HFFc6 (cell line): ENCODE measurements around the gene DDX39B. TPM values are rescaled to one million over a fixed set of nuclear protein-coding genes. Genes with fewer than 3 reads are reported as not detected.
A peak's percentile ranks its signal among the peaks of the same experiment; 100 is the strongest.
"Not testable (repeated sequence)": the region's sequence is repeated elsewhere in the genome, so short reads cannot be mapped to it uniquely, and the experiment has no call there.

Experiments used
- DNase-seq: peaks from one replicate; pipeline ENCODE4 v3.0.0-alpha.2; 2018
- H3K27ac Mint-ChIP-seq: 2 replicates; pipeline ENCODE4 v1.8.0; 2020; ENCODE audit warnings: mild to moderate bottlenecking, mixed read lengths
- H3K27me3 Mint-ChIP-seq: 2 replicates; pipeline ENCODE4 v1.8.0; 2021; ENCODE audit warnings: mild to moderate bottlenecking, moderate library complexity, mixed read lengths; ENCODE audit not compliant: insufficient read depth
- H3K36me3 Mint-ChIP-seq: 2 replicates; pipeline ENCODE4 v1.8.0; 2021; ENCODE audit warnings: low read depth, mixed read lengths
- H3K4me1 Mint-ChIP-seq: 2 replicates; pipeline ENCODE4 v1.8.0; 2020; ENCODE audit warnings: low read depth, mixed read lengths
- H3K4me3 Mint-ChIP-seq: 2 replicates; pipeline ENCODE4 v1.8.0; 2020; ENCODE audit warnings: mild to moderate bottlenecking, moderate library complexity, mixed read lengths
- H3K9me3 Mint-ChIP-seq: 2 replicates; pipeline ENCODE4 v1.8.0; 2020; ENCODE audit warnings: mild to moderate bottlenecking, mixed read lengths
- total RNA-seq, 6 experiments: library from RNA; stranded (reverse); fragmentation: NEBNext Ultra II Directional; extraction: Animal tissue kit (Norgen Biotek cat#: 25700); gene quantifications; 2 replicates in 1 of 6; 3 replicates in 5 of 6; pipeline ENCODE4 v1.2.3, GENCODE V29; 2021
- TF ChIP-seq, protein P1 (sequence below): fragments of 200-600 bp; sonication (generic); IDR thresholded peaks from 2 replicates; pipeline ENCODE4 v1.5.0; 2021; ENCODE audit warnings: antibody characterized with exemption, mild to moderate bottlenecking

The DDX39B gene
- total RNA-seq, 6 experiments from 2014 or later, result 312 to 380 (median 358) TPM

DNA sequence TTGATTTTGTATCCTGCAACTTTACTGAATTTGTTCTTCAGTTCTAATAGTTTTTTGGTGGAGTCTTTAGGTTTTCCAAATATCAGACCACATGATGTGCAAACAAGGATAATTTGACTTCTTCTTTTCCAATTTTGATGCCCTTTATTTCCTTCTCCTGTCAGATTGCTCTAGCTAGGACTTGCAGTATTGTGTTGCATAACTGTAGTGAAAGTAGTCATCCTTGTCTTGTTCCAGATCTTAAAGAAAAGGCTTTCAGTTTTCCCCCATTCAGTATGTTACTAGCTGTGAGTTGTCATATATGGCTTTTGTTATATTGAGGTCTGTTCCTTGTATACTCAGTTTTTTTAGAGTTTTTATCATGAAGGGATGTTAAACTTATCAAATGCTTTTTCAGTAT is 39.2 kb downstream of the DDX39B start:
- H3K4me1 Mint-ChIP-seq, result peaks cover 29% of the 10 kb centered on the region
- no peaks in the 10 kb centered on the region for H3K9me3 Mint-ChIP-seq
- H3K27me3 Mint-ChIP-seq, result no peaks in the 10 kb centered on the region; the same call in 1 of the 2 replicates
- no peak for DNase-seq
- H3K27ac Mint-ChIP-seq, result no peak overlapping the region
- H3K4me3 Mint-ChIP-seq, result no peak overlapping the region
- TF ChIP-seq, protein P1, sequence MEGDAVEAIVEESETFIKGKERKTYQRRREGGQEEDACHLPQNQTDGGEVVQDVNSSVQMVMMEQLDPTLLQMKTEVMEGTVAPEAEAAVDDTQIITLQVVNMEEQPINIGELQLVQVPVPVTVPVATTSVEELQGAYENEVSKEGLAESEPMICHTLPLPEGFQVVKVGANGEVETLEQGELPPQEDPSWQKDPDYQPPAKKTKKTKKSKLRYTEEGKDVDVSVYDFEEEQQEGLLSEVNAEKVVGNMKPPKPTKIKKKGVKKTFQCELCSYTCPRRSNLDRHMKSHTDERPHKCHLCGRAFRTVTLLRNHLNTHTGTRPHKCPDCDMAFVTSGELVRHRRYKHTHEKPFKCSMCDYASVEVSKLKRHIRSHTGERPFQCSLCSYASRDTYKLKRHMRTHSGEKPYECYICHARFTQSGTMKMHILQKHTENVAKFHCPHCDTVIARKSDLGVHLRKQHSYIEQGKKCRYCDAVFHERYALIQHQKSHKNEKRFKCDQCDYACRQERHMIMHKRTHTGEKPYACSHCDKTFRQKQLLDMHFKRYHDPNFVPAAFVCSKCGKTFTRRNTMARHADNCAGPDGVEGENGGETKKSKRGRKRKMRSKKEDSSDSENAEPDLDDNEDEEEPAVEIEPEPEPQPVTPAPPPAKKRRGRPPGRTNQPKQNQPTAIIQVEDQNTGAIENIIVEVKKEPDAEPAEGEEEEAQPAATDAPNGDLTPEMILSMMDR, result no peak
- H3K36me3 Mint-ChIP-seq, result peaks cover 13% of the 10 kb centered on the region; the same call in 1 of the 2 replicates

DNA sequence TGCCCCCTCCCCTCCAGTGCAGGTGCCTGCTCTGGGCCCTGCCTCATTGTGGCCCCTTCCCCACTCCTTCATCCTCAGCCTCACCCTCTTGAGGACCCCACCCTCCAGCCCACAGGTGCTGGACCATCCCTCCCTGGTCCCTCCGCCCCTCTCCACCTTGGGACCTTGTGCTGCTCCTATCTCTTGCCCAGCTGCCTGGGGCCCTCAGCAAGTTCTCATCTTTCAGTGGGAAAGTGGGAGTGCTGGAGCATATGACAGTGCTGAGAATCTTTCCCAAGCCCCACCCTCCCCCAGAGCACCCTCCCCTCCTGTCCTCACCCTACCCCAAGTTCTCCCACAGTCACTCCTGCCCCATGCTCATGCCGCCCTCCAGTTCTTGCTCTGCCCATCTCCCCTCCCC is 42.2 kb downstream of the DDX39B start:
- not testable (repeated sequence) for H3K36me3 Mint-ChIP-seq, H3K4me3 Mint-ChIP-seq, DNase-seq, H3K9me3 Mint-ChIP-seq, H3K27me3 Mint-ChIP-seq, H3K27ac Mint-ChIP-seq
- H3K4me1 Mint-ChIP-seq, result peaks cover 54% of the 10 kb centered on the region

DNA sequence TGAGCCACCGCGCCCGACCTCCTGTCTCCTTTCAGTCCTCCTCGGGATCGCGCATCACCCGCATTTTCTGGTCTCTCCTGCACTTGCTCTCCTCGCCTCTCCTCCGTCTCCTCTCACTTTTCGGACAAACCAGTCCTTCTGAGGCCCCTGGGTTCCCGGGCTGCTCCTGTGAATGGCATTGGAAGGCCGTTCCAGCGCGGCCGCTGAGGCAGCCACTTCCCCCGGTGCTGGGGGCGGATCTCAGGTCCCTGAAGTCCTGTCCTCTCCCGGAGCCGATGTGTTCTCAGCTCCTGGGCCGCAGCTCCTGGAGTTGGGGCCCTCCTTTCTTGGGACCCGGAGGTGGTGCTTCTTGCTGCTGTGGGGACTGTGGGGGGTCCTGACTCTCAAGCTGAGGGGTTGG is 43.1 kb downstream of the DDX39B start:
- peaks cover 2% of the 10 kb centered on the region for H3K27me3 Mint-ChIP-seq

DNA sequence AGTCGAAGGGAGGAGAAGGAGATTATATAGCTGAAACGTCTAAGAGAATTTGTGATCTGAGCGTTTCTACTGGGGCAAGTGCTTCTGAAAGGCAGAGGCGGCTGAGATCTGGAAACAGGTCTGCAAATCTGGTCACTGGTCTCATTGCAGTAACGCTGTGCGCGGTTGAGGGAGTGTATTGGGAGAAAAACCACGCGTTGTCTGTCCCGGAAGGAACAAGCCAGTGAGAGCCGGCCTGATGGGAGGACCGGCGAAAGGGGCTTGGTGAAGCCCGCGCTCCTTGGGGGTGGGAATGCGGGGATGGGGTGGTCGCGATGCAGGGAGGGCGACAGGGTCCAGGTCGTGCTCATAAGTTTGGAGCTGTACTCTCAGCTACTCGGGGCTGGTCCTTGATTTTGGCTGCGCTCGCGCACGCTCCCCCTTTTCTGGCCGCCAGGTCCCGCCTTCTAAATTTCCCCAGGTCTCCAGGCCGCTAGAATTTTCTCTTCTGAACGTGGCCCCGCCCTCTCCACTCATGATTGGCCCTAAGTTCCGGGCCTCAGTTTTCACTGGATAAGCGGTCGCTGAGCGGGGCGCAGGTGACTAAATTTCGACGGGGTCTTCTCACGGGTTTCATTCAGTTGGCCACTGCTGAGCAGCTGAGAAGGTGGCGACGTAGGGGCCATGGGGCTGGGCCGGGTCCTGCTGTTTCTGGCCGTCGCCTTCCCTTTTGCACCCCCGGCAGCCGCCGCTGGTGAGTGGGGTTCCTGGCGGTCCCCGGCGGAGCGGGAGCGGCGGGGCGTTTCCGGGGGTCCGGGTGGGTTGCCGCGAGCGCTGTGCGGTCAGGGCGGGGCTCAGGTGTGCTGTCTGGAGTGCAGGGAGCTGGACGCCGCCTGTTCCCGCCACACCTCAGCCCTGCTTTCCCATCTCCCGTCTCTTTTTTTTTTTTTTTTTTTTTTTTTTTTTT is 44.0 kb downstream of the DDX39B start, which contains the start of gene MICB:
Gene MICB, plus strand, starts transcription at position 615 of the 946 bp plus-strand sequence. Its CDS starts 49 bp downstream, at position 664.
- H3K27me3 Mint-ChIP-seq, result peaks cover 2% of the 10 kb centered on the region

More for the DNA sequence above, 43.1 kb downstream of the DDX39B start:
- Mint-ChIP-seq H3K4me1 (peaks cover 56% of the 10 kb centered on the region), H3K27ac (peak overlapping the region; percentile 67), H3K9me3 (no peaks in the 10 kb centered on the region), H3K36me3 (peaks cover 4% of the 10 kb centered on the region; the same call in 1 of the 2 replicates), H3K4me3 (peak overlapping the region; percentile 92)
- no peak for DNase-seq
- TF ChIP-seq, protein P1, result no peak

DNA sequence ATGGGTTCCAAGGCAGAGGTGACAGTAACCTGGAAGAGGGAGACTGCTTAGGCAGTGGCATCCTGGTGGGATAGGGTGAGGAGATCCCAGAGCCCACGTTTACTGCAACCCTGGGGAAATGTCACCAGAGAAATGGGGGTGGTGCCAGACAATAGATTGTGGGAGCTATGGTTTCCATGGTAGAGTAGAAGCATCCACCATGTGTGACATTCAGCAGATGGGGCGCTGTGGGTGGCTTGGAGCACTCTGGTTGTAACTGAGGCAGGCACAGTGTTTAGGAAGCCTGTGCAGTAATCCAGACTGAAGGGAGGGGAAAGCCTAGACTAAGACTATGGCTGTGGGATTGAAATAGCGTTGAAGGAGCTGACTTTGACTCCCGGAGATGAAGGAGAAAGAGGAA is 45.0 kb downstream of the DDX39B start:
- Mint-ChIP-seq H3K4me3 (peak overlapping the region; percentile 92), H3K27ac (peak overlapping the region; percentile 89), H3K4me1 (peaks cover 58% of the 10 kb centered on the region)
- H3K27me3 Mint-ChIP-seq, H3K9me3 Mint-ChIP-seq, DNase-seq, H3K36me3 Mint-ChIP-seq: not testable (repeated sequence)

More for the DNA sequence above, 44.0 kb downstream of the DDX39B start, which contains the start of gene MICB:
- peak within 1 kb of the TSS; percentile 92 for H3K4me3 Mint-ChIP-seq
- peak within 1 kb of the TSS; percentile 89 for H3K27ac Mint-ChIP-seq
- peaks cover 4% of the 10 kb centered on the region; the same call in 1 of the 2 replicates for H3K36me3 Mint-ChIP-seq
- peaks cover 59% of the 10 kb centered on the region for H3K4me1 Mint-ChIP-seq
- peak; percentile 74 for DNase-seq
- H3K9me3 Mint-ChIP-seq, result no peaks in the 10 kb centered on the region
- TF ChIP-seq, protein P1, result peak; percentile 22

DNA sequence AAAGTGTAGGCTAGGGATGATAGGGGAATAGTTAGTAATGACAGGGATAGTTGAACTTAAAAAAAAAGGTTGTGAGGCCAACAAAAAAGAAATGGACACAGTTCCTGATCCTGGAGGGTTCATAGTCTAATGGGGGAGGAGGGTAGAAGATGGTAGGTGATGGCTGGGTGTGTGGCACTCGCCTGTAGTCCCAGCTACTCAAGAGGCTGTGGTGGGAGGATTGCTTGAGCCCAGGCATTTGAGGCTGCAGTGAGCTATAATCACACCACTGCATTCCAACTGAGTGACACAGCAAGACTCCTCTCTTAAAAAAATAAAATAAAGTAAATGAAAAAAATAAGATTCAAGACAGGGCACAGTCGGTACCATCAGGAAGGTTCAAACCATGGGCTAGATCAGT is 46.2 kb downstream of the DDX39B start:
- H3K36me3 Mint-ChIP-seq, result peaks cover 4% of the 10 kb centered on the region; the same call in 1 of the 2 replicates
- TF ChIP-seq, protein P1, result no peak
- H3K4me3 Mint-ChIP-seq, result peak overlapping the region; percentile 75
- peaks cover 2% of the 10 kb centered on the region for H3K27me3 Mint-ChIP-seq
- peak; percentile 75 for DNase-seq
- no peaks in the 10 kb centered on the region for H3K9me3 Mint-ChIP-seq
- H3K4me1 Mint-ChIP-seq, result peaks cover 58% of the 10 kb centered on the region
- H3K27ac Mint-ChIP-seq, result peak overlapping the region; percentile 89
